DMS153 treated with DMSO at 0.1 percent for 48 hours (cell line): Measurements from ENCODE around the gene ASXL2.
A peak's percentile ranks its signal among the peaks of the same experiment; 100 is the strongest.

Experiments used
- DNase-seq: peaks from one replicate; lab custom pipeline; 2025; ENCODE audit not compliant: unreplicated experiment; lab: John Stamatoyannopoulos, UW

Gene ASXL2

DNA sequence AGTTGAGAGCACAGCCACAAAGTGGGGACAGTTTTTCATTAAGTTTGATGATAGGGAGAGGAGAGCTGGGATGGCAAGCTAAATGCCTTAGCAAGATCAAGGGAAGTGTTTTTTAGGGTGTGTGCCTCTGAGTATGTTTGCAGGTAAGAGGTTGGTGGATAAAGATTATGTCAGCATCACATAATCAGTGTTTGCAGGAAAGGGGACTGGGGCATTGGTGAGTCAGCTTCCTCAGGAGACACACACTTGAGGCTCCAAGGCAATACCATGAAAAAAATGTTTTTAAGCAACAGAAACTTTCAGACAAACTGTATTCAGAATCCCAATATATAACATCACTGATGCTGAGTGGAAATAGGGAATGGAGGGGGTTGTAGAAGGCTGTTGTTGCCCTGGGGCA is 179.5 kb downstream of the ASXL2 start:
- DNase-seq = no peak

DNA sequence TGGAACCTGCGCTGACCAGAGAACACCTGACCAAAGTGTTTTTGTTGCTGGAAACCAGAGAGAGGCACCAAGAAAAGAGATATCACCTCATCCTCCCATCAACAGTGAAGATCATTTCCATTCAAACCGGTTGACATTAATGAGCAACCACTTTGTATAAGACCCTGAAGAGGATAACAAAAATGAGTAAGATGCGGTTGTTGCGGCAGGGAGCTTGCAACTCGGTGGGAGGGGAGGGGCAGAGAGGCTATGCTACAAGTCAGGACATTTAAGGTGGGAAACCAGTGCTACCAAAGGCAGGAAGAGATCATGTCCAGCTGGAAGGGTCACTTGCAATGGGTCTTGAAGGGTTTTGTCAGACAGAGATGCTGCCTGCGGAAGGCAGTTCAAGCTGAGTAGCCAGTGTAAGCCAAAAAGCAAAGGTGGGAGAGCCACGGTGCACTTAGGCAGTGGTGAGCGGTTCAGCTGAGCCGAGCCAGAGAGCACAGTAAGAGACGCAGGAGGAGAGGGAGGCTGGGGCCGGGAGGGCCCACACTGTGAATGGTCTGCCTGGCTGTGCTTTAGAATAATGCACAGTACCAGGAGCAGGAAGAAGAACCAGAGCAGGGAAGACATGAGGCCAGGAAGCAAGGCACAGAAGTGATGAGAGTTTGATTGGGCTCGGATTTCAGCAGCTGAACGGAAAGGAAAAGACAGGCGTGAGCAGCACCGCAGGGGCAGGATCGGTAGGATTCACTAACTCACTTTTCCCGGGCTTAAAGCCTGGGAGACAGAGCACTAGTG is 180.5 kb downstream of the ASXL2 start:
- DNase-seq = peak; percentile 6

DNA sequence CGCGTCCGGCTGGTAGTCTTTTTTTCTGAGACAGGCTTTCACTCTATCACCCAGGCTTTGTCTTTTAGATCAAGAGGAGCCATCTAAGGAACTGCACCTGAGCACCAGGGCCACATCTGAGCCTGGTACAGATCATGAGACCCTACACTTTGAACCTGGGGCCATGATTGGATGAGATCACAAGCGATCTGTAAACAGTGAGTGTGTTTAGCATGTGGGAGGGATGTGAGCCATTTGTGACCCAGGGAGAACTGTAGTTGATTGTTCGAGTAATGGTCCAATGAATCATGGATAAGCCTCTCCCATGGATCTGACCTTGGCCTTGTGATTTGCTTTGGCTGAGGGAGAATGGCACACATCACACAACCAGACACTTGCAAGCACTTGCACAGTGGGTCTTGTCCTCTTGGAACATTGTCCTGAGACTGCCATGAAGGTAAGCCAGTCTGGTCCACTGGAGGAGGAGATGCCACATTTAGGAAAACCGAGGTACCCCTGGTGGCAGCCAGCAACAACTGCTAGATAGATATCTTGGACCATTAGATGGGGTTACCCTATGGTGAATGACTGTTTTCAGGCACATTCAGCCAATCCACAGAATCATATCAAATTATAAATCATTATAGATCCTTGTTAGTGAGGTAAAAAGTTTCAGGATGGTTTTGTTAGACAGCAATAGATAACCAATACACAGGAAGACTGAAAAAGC is 185.4 kb downstream of the ASXL2 start:
- no peak for DNase-seq

DNA sequence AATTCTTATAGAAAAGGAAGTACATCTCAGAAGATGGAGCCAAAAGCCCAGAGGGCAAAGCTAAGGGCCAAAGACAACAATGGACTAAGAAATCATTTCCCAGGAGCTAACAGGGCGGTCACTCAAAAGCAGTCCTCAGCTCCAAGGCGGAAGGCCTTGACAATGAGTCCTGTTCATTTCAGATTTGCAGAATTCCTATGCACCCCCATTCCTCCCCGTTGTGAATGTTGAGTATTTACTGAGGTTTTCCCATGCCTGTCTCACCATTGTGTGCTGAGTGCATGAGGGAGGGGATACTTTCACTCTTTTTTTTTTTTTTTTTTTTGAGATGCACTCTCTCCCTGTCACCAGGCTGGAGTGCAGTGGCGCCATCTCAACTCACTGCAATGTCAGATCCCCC is 186.1 kb downstream of the ASXL2 start:
- no peak for DNase-seq

DNA sequence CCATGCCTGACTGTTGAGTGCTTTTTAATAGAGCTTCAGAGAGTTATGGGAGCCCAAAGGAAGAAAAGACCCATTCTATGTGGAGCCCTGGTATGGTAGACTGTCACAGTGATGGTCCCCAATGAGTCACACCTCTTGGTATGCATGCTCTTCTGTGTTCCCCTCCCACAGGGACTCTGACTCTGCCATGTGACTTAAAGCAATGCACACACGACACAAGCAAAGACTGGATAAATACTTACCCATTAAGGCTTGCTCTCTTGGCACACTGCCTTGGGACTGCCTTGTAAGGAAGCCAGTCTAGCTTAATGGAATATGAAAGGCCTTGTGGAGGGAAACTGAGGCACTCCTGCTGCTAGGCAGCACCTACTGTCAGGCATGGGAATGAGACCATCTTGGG is 188.2 kb downstream of the ASXL2 start:
- DNase-seq = no peak

DNA sequence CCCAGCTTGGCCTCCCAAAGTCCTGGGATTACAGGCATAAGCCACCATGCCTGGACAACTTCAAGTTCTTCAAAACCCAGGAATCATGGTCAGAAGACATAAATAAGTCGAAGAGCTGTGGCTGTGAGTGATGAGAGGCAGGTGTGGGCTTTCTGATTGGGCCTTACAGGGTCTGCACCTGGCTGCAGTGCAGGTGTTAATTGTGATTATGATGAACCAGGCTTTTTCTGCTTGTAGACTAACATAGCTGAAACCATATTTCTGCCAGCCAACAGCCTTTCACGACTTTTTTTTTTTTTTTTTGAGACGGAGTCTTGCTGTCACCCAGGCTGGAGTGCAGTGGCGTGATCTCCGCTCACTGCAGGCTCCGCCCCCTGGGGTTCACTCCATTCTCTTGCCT is 190.1 kb downstream of the ASXL2 start:
- no peak for DNase-seq

DNA sequence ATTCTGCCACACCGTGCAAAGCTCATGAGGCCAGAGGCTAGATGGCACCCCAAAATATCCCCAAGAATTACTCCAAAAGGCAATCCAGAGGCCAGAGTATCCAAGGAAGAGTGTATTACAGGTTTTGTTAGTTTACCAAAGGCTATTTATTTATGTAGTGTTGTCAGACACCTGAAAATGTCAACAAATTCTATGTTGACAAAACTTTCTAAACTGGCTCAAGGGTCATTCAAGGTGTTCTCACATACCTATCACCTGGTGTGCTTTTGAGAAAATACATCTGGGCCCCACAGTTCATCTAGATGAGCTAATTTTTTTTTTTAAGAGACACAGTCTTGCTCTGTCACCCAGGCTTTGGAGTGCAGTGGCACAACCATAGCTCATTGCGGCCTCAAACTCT is 192.5 kb downstream of the ASXL2 start:
- no peak for DNase-seq

DNA sequence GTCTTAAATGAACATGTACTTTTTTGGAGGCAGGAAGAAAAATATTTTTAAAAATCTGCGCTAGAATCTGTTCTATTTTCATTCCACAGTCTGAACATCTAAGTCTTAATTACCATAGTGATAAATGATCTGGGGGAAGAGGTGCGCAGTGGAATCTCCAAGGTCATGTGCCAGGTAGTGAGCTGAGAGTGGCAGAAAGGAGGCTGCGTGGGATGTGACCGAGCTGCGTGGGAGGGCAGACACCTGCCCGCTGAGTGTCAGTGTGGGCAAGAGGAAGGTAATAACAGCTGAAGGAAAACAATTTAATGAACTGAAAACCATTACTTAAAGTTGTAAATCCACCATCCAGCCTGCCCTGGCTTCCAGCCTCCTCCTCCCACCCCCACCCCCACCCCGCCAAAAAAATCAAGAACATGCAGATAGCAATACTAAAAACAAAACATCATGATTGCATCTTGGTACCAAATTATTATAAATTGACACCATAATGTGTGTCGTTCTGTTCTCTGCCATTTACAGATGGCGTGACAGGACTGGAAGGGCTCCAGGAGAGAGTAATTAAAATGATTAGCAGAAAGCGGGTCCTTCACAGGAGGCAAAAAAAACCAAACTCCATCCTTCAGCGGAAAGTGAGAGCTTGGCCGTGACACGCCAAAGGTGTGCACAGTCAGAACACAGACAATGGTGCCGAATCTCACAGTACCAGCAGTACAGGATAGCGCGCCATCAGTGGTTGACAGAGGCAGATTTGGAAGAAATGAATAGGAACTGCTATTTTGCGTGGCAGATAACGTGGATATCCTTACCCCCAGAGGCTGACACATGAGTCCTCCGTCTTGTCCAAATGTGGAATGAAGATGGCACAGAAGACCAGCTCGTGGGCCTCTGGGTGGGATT is 193.5 kb downstream of the ASXL2 start:
- DNase-seq = no peak
